ENCODE measurements around the gene SORD.

SORD gene

GRCh38 chr15:45112143-45112590 lies 89.2 kb downstream of the SORD start:
- Histone ChIP-seq H3K4ac (ENCODE audit: low read depth in 1 of 2, low read length in 2 of 2) (no peak overlapping the region), H2AK5ac (ENCODE audit: low read length, severe bottlenecking) (no peak overlapping the region), H4K8ac (ENCODE audit: low read length) (no peak overlapping the region), H3K18ac (ENCODE audit: low read depth in 1 of 2, low read length in 2 of 2) (no peak overlapping the region), H3K79me1 (replicated peaks; ENCODE audit: low read length, poor library complexity, severe bottlenecking) (no peaks in the 10 kb centered on the region), H3K27me3 (ENCODE audit: control insufficient read depth in 1 of 2, insufficient read depth in 1 of 2, low read length in 2 of 2) (peaks cover 78 to 83% of the 10 kb centered on the region in 2 experiments), H3K9me3 (ENCODE audit: control insufficient read depth, low read length) (no peaks in the 10 kb centered on the region), H3K4me3 (ENCODE audit: insufficient read depth in 1 of 2, low read depth in 1 of 2, low read length in 2 of 2) (peak overlapping the region in 1 of 2 experiments; percentile 8), H3K9ac (ENCODE audit: low read length) (no peak overlapping the region), H2BK15ac (ENCODE audit: low read depth, poor library complexity, severe bottlenecking) (no peak overlapping the region), H2BK12ac (ENCODE audit: low read length in 2 of 2) (no peak overlapping the region), H4K91ac (ENCODE audit: low read length) (no peak overlapping the region), H2BK5ac (ENCODE audit: low read depth, low read length, poor library complexity, severe bottlenecking) (no peak overlapping the region), H3K4me2 (ENCODE audit: low read length, poor library complexity, severe bottlenecking) (no peak overlapping the region), H3K14ac (ENCODE audit: low read length in 2 of 2) (no peak overlapping the region), H3K27ac (ENCODE audit: low read length, poor library complexity, severe bottlenecking) (no peak overlapping the region), H3K36me3 (ENCODE audit: control insufficient read depth in 1 of 2, insufficient read depth in 2 of 2, low read depth in 1 of 2, low read length in 2 of 2) (no peaks in the 10 kb centered on the region), H3K4me1 (ENCODE audit: control insufficient read depth, insufficient read depth, low read depth, low read length) (peaks cover 25% of the 10 kb centered on the region), H3K23ac (ENCODE audit: low read length in 2 of 2) (no peak overlapping the region), H2AFZ (ENCODE audit: low read depth, low read length) (no peak overlapping the region), H2BK120ac (ENCODE audit: low read depth, low read length) (no peak overlapping the region)
- no peak for DNase-seq
- 2% methylated on average over 9 of the region's 13 CpGs for WGBS

- Histone ChIP-seq H3K79me1 (replicated peaks; ENCODE audit: low read length, poor library complexity, severe bottlenecking) (no peaks in the 10 kb centered on the region), H3K4me2 (ENCODE audit: low read length, poor library complexity, severe bottlenecking) (no peak overlapping the region), H3K36me3 (ENCODE audit: control insufficient read depth in 1 of 2, insufficient read depth in 2 of 2, low read depth in 1 of 2, low read length in 2 of 2) (no peaks in the 10 kb centered on the region), H4K8ac (ENCODE audit: low read length) (no peak overlapping the region), H2BK120ac (ENCODE audit: low read depth, low read length) (no peak overlapping the region), H2AFZ (ENCODE audit: low read depth, low read length) (no peak overlapping the region), H3K4ac (ENCODE audit: low read depth in 1 of 2, low read length in 2 of 2) (no peak overlapping the region), H2AK5ac (ENCODE audit: low read length, severe bottlenecking) (no peak overlapping the region), H3K23ac (ENCODE audit: low read length in 2 of 2) (no peak overlapping the region), H3K14ac (ENCODE audit: low read length in 2 of 2) (no peak overlapping the region), H2BK12ac (ENCODE audit: low read length in 2 of 2) (no peak overlapping the region), H4K91ac (ENCODE audit: low read length) (no peak overlapping the region), H3K9me3 (ENCODE audit: control insufficient read depth, low read length) (no peaks in the 10 kb centered on the region), H3K4me1 (ENCODE audit: control insufficient read depth, insufficient read depth, low read depth, low read length) (peaks cover 28% of the 10 kb centered on the region), H3K4me3 (ENCODE audit: insufficient read depth in 1 of 2, low read depth in 1 of 2, low read length in 2 of 2) (peak overlapping the region in 1 of 2 experiments; percentile 8), H2BK15ac (ENCODE audit: low read depth, poor library complexity, severe bottlenecking) (no peak overlapping the region), H3K9ac (ENCODE audit: low read length) (no peak overlapping the region), H3K27ac (ENCODE audit: low read length, poor library complexity, severe bottlenecking) (no peak overlapping the region), H2BK5ac (ENCODE audit: low read depth, low read length, poor library complexity, severe bottlenecking) (no peak overlapping the region), H3K27me3 (ENCODE audit: control insufficient read depth in 1 of 2, insufficient read depth in 1 of 2, low read length in 2 of 2) (peaks cover 84 to 89% of the 10 kb centered on the region in 2 experiments), H3K18ac (ENCODE audit: low read depth in 1 of 2, low read length in 2 of 2) (no peak overlapping the region)
- DNase-seq = no peak
- WGBS = 3% methylated on average over 52 of the region's 58 CpGs
Measured at GRCh38 chr15:45112591-45113379, 89.8 kb downstream of the SORD start.

GRCh38 chr15:45113380-45113990 lies 90.5 kb downstream of the SORD start:
- no peak overlapping the region for H3K14ac ChIP-seq (ENCODE audit: low read length in 2 of 2)
- H3K4me3 ChIP-seq (ENCODE audit: insufficient read depth in 1 of 2, low read depth in 1 of 2, low read length in 2 of 2) = no peak overlapping the region
- H3K27ac ChIP-seq (ENCODE audit: low read length, poor library complexity, severe bottlenecking) = no peak overlapping the region
- H2AFZ ChIP-seq (ENCODE audit: low read depth, low read length) = no peak overlapping the region
- H3K27me3 ChIP-seq (ENCODE audit: control insufficient read depth in 1 of 2, insufficient read depth in 1 of 2, low read length in 2 of 2) = peaks cover 86% of the 10 kb centered on the region in 2 experiments
- no peak overlapping the region for H2BK120ac ChIP-seq (ENCODE audit: low read depth, low read length)
- no peak overlapping the region for H2AK5ac ChIP-seq (ENCODE audit: low read length, severe bottlenecking)
- no peak overlapping the region for H3K18ac ChIP-seq (ENCODE audit: low read depth in 1 of 2, low read length in 2 of 2)
- no peak overlapping the region for H4K91ac ChIP-seq (ENCODE audit: low read length)
- no peaks in the 10 kb centered on the region for H3K36me3 ChIP-seq (ENCODE audit: control insufficient read depth in 1 of 2, insufficient read depth in 2 of 2, low read depth in 1 of 2, low read length in 2 of 2)
- H2BK5ac ChIP-seq (ENCODE audit: low read depth, low read length, poor library complexity, severe bottlenecking) = no peak overlapping the region
- no peak overlapping the region for H3K4ac ChIP-seq (ENCODE audit: low read depth in 1 of 2, low read length in 2 of 2)
- peaks cover 28% of the 10 kb centered on the region for H3K4me1 ChIP-seq (ENCODE audit: control insufficient read depth, insufficient read depth, low read depth, low read length)
- no peak overlapping the region for H3K23ac ChIP-seq (ENCODE audit: low read length in 2 of 2)
- H2BK12ac ChIP-seq (ENCODE audit: low read length in 2 of 2) = no peak overlapping the region
- H4K8ac ChIP-seq (ENCODE audit: low read length) = no peak overlapping the region
- H3K9me3 ChIP-seq (ENCODE audit: control insufficient read depth, low read length) = no peaks in the 10 kb centered on the region
- WGBS = 5% methylated on average over 11 of the region's 14 CpGs
- no peaks in the 10 kb centered on the region for H3K79me1 ChIP-seq (replicated peaks; ENCODE audit: low read length, poor library complexity, severe bottlenecking)
- no peak for DNase-seq
- no peak overlapping the region for H3K4me2 ChIP-seq (ENCODE audit: low read length, poor library complexity, severe bottlenecking)
- no peak overlapping the region for H3K9ac ChIP-seq (ENCODE audit: low read length)
- H2BK15ac ChIP-seq (ENCODE audit: low read depth, poor library complexity, severe bottlenecking) = no peak overlapping the region

- Histone ChIP-seq H3K4ac (ENCODE audit: low read depth in 1 of 2, low read length in 2 of 2) (no peak within 1 kb of the TSS), H3K18ac (ENCODE audit: low read depth in 1 of 2, low read length in 2 of 2) (no peak within 1 kb of the TSS)
Measured at GRCh38 chr15:45114076-45114750, 91.2 kb downstream of the SORD start, which contains the start of the genes DUOX2 and DUOXA2. Gene DUOX2, minus strand, starts transcription at chr15:45114172. Its CDS starts 761 bp downstream, at chr15:45113411. Gene DUOXA2, plus strand, starts transcription at chr15:45114326. Its CDS starts 280 bp downstream, at chr15:45114606.

More at GRCh38 chr15:45114076-45114750, 91.2 kb downstream of the SORD start, which contains the start of the genes DUOX2 and DUOXA2:
- Histone ChIP-seq H2BK5ac (ENCODE audit: low read depth, low read length, poor library complexity, severe bottlenecking) (no peak within 1 kb of the TSS), H2BK12ac (ENCODE audit: low read length in 2 of 2) (no peak within 1 kb of the TSS), H3K4me3 (ENCODE audit: insufficient read depth in 1 of 2, low read depth in 1 of 2, low read length in 2 of 2) (peak within 1 kb of the TSS in 1 of 2 experiments; percentile 27), H3K9me3 (ENCODE audit: control insufficient read depth, low read length) (no peaks in the 10 kb centered on the region), H3K9ac (ENCODE audit: low read length) (no peak within 1 kb of the TSS), H3K27me3 (ENCODE audit: control insufficient read depth in 1 of 2, insufficient read depth in 1 of 2, low read length in 2 of 2) (peaks cover 84 to 87% of the 10 kb centered on the region in 2 experiments), H3K4me1 (ENCODE audit: control insufficient read depth, insufficient read depth, low read depth, low read length) (peaks cover 28% of the 10 kb centered on the region), H3K27ac (ENCODE audit: low read length, poor library complexity, severe bottlenecking) (no peak within 1 kb of the TSS), H2BK15ac (ENCODE audit: low read depth, poor library complexity, severe bottlenecking) (no peak within 1 kb of the TSS), H3K36me3 (ENCODE audit: control insufficient read depth in 1 of 2, insufficient read depth in 2 of 2, low read depth in 1 of 2, low read length in 2 of 2) (no peaks in the 10 kb centered on the region), H3K14ac (ENCODE audit: low read length in 2 of 2) (no peak within 1 kb of the TSS), H2BK120ac (ENCODE audit: low read depth, low read length) (no peak within 1 kb of the TSS), H2AFZ (ENCODE audit: low read depth, low read length) (no peak within 1 kb of the TSS), H2AK5ac (ENCODE audit: low read length, severe bottlenecking) (no peak within 1 kb of the TSS), H3K79me1 (replicated peaks; ENCODE audit: low read length, poor library complexity, severe bottlenecking) (no peaks in the 10 kb centered on the region), H3K23ac (ENCODE audit: low read length in 2 of 2) (no peak within 1 kb of the TSS), H3K4me2 (ENCODE audit: low read length, poor library complexity, severe bottlenecking) (no peak within 1 kb of the TSS), H4K91ac (ENCODE audit: low read length) (no peak within 1 kb of the TSS), H4K8ac (ENCODE audit: low read length) (no peak within 1 kb of the TSS)
- no peak for DNase-seq
- WGBS = 7% methylated on average over 42 of the region's 42 CpGs
